Dedifferentiated amniotic fluid mesenchymal stem cell (primary cell): ENCODE measurements around the gene MICAL3.
"Not testable (repeated sequence)": the region's sequence is repeated elsewhere in the genome, so short reads cannot be mapped to it uniquely, and the experiment has no call there.

Source experiments
- DNase-seq: peaks from one replicate; pipeline ENCODE4 v3.0.0-alpha.2; 2016; ENCODE audit errors: extremely low spot score

Gene MICAL3

DNA sequence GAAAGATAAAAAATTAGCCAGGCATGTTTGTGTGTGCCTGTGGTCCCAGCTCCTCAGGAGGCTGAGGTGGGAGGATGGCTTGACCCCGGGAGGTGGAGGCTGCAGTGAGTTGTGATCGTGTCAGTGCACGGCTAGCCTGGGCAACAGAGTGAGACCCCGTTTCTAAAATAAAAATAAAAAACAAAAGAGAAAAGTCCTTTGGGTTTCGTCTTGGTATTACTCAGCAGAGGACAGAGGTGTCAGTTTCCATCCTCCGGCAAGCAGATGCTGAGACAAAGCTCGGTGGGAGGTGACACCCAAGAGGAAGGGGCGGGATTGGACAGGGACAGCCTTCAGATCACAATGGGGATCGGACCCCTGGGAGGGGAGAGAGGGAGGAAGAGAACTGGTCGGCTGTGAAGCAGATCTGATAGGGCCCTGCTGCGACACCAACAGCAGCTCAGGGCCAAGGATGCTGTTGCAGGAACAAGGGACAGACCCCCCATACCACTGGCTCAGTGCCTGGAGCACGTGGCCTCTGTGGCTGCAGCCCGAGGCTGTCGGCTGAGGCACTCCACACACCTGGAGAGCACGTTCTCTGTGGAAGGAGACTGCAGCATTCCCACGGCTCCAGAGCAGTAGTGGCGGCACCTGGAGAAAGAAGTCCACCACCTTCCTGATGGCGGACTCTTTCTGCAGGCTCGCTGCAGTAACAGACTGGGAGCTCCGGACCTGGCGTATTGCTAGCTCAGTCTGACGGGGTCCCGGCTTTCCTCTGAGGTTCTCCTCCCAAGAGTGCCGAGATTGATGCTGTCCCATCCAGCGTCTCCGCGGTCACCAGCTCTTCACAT lies 244.9 kb downstream of the MICAL3 start:
- no peak for DNase-seq

DNA sequence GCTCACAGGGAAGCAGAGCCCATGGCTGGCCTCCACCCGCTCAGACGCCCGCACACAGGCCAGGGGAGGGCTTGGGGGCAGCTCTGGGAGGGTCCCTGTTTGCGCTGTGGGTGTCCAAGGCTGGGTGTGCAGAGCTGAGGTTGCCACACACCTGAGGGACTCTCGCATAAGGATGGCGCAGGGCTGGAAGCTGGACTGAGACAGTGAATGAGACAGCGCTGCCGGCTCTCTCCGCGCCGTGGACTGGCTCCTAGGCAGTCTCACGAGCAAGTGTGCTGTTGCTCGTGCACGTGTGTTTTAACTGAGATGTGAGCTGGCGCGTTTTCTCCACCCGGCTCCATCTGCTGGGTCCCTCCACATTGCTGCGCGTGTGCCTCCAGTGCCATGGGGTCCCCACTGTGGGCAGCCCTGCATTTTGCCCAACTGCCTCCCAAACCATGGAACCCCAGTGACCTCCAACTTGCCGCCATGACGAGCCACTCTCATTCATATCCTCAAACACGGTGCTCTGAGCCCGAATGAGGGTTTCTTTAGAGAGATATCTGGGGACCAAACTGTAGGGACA lies 245.9 kb downstream of the MICAL3 start:
- no peak for DNase-seq

DNA sequence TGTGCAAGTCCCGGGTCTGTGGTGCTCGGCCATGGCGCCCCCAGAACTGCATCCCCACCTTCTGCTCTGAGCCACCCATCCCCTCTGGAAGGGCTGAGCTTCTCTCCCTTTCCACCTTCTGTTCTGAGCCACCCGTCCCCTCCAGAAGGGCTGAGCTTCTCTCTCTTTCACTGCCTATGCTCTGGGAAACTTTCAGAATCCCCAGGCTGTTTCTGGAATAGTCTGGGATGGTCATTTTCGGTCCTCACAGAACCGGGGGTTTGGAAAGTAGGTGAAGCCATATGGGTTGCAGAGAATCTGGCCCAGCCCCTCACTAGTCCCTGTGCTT lies 246.7 kb downstream of the MICAL3 start:
- no peak for DNase-seq

DNA sequence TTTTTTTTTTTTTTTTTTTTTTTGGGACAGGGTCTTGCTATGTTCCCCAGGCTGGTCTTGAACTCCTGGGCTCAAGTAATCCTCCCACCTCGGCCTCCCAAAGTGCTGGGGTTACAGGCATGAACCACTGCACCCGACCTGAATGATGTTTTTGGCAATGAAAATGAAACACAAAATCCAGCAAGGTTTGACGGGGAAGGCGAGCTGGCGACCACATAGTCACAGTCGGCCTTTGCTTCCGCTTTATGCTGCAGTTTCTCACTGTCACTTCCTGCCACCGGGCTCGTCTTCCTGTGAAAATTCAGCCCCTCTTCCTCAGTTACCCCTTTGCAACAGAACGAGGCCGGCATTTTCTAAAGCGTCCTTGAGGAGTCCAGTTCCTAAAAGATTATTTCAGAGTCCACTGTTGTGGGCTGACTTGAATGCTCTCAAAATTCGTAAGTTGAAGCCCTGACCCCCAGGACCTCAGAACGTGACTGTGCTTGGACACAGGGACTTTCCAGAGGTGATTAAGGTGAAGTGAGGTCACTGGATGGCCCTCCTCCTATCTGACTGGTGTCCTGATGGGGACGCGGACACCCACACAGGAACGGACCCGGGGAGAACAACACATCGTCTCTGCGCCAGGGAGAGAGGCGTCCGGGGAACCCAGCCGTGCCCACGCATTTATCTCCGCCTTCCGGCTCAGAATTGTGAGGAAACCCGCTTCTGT lies 247.2 kb downstream of the MICAL3 start:
- DNase-seq = no peak

DNA sequence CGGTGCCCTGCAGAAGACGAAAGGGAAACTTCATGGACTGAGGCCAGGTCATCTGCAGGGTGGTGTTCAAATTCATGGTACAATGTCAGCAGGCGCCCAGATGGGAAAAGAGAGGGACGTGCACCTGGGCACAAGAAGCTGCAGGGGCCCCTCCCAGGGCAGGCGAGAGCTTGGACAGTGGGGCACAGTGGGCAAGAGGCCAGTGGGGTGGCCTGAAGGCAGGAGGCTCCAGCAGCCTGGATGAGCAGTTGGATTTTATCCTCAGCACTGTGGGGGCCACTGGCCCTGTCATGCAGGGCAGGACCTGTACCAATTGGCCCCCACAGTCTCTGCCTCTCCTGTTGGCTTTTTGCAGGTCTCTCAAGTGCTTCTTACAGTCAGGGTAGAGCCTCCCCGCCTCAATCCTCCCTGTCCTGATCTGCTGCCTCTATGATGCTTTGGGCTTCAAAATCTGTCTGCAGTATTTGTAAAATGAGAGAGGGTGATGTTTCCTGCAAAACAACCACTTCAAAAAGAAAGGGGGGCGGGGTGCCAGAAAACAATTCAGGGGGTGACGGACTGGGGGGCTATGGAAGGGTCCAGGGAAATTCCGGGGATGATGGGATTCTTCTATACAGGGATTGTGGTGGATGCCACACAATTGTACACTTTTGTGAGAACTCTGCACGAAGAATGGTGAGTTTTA lies 248.4 kb downstream of the MICAL3 start:
- DNase-seq = no peak

DNA sequence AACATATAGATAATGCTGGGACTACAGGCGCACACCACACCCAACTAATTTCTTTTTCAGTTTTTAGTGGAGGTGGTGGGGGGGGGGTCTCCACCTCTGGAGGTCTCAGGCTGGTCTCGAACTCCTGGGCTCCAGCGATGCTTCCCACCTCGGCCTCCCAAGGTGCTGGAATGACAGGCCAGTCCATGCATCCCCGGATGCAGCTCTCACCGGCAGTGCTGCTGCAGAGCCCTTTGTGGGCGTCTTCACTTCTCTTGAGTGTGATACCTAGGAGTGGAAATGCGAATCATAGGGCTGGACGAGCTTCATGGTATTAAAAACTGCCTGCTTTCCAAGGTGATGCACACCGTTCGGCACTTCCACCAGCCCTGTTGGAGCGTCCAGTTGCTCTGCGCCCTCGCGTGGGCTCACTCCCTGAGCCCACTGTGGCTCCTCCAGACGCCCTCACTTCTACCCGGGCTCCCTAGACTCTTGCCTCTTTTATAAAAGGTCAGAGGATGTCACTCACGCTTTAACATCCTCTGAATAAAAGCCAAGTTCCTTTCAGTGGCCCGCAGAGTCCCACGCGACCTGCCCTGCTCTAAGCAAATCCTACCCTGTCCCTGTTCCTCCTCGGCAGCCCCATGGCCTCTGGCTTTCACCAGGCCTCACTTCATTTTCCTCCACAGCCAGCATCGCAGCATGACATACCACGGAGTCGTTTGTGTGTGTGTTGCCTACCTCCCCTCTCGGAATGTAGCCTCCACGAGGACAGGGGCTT lies 249.3 kb downstream of the MICAL3 start:
- DNase-seq = no peak

DNA sequence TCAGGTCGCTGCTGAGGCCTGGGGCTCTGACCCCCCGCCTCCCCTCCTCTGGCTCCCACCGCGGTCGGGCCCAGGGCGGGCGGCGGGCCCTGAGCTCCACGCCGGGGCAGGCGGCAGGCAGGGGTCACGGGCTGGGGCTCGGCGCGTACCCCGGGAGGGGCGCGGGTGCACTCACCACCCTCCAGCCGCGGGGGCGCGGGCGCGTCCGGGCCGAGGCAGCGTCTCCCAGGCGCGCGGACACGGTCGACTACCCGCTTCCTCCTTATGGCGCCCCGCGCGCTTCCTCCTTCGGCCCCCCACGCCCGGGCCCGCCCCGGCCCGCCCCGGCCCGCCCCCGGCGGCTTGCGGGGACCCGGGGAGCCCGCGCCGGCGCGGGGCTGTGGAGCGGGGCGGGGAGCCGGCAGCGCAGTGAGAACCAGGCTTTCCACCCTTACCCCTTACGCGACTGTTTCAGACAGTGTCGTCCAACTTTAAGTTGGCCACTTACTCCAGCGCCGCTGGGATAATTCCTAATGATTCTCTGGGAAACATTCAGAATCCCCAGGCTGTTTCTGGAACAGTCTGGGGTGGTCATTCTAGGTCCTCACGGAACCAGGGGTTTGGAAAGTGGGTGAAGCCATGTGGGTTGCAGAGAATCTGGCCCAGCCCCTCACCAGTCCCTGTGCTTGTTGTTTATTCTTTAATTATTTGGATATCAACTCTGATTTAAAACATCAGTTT lies 250.0 kb downstream of the MICAL3 start, which contains the start of gene BID:
Gene BID, minus strand, starts transcription at position 264 of the 720 bp plus-strand sequence. CDS start 24,353 bp downstream, outside the sequence.
- DNase-seq = no peak

DNA sequence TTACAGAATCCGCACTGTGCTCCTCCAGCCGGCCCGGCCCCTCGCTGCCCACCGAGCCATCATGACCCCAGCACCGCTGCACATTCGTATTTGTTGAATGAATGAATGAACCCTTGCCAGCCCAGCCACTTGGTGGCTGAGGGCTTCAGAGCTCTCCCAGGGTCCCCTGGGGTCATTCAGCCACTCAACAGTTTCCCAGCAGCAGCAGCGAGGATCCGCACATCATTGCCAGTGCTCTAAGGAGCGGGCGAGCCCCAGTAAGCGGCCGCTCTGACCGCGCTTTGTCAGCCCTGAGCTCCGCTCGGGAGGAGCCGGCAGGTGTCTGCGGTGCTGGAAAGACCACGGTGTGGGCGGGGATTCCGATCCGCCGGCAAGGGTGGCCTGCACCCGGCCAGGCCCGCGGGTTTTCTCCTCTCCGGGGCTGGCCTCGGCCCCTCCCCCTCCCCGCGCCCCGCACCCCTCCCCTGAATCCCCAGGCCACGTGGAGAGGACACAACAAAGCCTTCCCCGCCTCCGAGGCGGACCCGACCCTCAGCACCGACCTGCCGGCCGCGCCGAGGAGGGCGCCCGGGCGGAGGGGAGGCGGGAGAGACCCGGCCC lies 250.7 kb downstream of the MICAL3 start:
- DNase-seq = no peak

DNA sequence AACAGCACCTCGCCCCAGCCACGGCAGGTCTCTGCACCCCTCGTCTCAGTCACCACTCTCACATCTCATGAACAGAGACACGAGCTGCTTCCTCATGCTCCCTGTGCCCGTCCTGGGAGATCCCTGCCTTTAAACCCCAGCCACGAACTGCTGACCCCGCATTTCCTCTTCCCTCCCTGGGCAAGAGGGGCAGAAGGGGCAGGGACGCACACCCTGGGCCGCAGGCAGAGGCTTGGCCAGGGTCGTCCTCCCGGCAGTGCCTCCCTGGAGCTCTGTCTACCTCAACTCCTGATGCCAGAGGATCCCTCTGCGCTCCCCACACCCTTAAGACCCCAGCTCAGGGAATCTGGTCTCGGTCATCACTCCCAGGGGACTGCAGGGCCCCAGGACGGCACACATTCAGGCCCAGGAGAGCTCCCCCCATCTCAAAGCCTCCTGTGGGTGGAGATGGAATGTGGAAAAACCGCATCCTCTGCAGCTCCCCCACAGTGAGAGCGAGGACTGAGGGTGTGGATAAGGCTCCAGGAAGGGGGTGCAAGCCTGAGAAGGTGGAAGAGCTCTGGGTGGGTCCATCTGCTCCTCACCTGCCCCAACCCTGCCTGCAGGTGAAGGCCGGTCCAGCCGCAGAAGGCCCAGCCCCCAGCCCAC lies 251.3 kb downstream of the MICAL3 start:
- DNase-seq = no peak

DNA sequence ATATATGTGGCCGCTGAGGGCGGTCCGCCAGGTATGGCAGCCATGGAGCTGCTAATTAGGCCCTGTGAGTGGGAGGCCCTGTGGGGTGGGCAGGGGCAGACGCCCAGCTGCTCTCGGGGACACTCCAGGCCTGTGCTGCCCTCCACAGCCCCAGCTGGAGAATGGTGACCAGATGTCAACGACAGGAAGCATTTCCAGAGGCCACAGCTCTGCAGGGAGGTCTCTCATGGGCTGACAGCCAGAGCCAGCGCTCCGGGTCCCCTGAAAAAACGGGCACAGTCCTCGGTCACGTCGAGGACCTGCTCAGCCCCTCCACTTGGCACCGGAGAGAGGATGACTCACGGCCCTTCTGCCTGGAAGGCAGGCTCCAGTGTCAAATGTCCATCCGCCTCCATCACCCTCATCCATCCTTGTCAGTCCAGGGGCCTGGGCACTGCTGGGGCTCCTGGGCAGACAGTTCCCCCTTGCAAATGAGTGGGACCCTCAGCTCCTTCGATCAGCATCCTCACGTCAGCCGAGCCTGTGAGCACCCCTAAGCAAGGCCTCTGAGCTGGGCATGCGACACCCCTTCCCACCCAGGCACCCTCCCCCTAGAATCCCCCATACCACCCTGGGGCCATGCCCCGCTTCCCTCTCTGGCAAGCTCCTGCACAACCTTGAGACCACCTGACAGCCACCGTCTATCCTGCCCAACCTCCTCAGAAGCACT lies 252.0 kb downstream of the MICAL3 start:
- no peak for DNase-seq

DNA sequence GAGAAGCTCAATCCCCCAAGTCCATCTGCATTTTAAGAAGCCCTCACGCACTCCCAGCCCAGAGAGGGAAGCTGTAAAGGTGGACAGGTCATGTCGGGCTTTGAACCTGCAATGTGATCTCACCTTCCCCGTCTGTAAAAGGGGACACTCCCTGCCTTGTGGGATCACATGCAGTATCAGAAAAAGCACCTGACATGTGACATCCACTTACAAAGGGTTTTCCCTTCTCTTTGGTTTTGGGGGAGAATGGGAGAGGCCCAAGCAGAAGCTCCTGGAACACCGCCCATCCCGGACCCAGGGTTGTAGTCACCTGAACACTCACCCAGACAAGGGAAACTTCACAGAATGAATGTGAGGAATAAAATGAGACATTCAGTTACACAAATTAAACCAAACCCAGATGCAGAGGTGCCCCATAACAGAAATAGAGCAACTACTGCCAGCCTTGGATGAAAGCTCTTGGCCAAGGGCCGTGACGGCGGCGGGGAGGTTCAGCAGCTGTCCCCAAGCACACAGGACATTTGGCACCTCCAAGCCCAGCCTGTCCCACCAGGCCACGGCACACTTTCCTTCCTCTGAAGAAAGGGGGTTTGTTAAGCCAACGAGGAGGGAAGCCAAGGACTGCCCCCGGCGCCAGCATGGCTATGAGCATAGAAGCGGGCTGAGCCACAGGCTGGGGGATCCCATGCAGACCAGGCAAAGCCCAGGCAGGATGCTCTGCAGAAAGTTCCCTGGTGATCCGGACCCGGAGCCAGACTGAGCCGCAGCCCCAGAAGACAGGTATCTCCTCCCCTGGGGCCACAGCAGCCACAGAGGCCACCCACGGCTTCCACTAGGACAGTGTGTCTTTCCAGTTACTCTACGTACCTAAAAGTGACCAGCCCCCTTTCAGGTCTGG lies 253.9 kb downstream of the MICAL3 start:
- DNase-seq = no peak

DNA sequence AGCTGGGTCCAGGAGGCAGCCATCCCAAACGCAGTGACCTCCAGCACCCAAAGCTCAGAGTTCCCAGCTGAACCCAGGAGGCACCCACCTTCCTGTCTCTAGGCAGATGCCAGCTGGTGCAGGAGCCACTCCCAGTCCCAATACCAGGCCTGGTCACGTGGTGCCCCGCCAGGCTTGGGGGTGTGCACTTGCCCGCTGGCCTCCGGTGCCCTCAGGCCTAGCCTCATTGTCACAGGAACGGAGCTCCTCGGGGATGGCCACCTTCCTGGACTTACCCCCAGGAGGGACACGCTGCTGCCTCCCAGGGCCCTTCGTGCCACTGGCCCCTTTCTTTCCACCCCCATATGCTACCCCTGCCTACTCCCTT lies 254.7 kb downstream of the MICAL3 start:
- no peak for DNase-seq

DNA sequence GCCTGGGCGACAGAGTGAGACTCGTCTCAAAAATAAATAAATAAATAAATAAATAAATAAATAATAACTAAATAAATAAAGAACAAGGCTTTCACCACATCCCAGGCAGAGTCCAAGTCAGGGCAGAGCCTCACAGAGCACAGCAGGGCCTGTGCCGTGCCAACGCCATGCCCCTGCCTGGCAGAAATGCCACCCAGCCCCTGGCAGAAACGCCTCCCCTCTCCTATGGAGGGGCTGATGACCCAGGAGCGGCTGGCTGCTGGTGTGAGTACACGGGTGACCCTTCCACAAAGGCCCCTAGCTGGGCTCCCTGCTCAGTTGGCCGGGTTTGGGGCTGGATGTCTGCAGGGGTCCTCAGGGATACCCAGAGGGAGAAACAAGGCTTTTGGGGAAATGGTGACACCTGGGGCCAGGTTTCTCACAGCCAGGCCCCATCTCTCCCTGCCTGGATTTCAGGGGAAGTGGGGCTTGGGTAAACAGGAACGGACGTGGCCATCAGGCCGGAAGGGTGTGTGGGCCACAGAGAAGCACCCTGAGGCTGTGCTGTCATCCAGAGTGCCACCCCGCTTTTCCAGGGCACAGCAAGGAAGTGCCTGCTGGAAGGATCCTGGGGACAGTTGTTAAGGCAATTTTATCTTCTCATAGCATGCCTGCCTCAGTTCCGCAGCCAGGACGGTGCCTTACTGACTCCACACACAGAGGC lies 255.2 kb downstream of the MICAL3 start:
- DNase-seq = no peak

DNA sequence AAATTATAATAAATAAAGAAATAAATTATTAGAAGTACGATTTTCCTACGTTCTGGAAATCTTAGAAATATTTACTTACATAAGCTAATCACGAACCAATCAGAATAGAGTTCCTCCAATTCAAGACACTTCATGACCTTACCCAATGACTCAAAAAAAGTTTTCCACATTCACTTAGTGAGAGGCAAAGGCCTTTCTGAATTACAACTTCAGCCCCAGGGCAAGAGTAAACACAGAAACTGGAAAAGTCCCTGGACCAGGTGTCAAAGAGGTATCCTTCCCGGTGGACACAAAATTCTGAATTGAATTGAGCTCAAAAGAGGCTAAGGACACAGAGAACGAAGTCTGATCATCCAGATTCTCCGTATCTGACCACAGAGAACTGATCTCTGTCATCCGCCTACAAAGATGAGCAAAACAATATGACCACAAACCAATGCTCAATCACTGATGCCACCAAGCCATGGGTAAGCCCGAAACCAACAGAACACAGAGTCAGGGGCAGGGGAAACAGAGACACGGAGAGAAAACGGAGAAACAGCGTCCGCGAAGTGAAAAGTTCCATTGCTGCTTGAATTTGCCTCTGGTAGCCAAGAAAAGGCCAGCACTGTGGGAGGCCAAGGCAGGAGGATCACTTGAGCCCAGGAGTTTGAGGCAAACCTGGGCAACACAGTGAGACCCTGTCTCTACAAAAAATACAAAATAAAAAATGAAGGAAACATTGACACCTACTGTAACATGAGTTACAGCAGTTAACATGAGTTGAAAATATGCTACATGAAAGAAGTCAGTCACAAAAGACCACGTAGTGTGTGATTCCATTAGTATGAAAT lies 256.9 kb downstream of the MICAL3 start:
- DNase-seq = no peak

DNA sequence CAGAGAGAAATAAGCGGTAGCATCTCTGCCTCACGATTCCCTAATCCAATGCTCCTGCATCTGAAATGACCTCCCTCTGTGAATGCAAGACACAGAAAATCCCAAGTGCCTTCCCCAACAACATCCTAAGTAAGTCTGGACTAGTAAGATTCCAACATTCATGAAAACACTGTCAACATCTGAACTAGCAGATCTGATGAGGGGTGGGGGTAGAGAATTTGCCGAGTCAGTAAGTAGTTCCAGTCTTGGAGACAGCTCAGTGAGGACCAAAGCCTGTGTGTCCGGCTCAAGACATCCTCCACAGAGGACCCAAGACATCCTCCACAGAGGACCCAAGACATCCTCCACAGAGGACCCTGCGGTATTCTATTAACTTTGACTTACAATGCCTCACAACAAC lies 259.5 kb downstream of the MICAL3 start:
- DNase-seq = not testable (repeated sequence)

DNA sequence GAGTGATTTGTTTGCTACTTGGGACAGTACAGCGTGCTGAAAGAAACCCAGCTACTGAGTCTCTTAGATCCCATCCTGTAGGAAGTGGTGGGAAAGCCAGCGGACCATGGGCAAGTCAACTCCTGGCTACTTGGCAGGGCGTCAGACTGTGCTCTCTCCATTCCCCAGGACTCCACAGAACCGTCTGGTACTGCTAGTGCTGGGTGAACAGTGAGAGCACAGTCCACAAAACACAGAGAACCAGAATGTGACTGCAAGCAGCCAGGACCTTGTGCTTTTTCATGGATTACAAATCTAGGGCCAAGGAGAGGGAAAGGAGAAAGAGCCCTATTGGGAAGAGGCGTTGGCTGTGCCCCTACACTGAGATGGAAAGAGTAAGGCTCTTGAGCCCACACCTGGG lies 260.3 kb downstream of the MICAL3 start:
- no peak for DNase-seq

DNA sequence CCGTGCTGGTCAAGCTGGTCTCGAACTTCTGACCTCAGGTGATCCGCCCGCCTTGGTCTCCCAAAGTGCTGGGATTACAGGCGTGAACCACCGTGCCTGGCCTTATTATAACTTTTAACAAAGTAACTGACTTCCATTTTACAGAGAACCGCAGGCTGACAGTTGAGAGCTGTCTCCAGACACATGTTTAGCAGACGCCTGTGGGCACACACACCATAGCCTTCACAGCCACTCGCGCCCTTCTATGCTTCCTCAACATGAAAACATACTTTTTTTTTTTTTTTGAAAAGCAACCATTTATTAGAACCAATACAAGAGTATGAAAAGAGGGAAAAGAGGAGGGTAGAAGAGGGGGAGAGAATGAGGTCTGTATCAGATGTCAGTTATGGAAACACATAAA lies 260.9 kb downstream of the MICAL3 start:
- not testable (repeated sequence) for DNase-seq
